EH (cell line): ENCODE results near the gene ZEB2.

Experiments used
- DNase-seq: peaks from one replicate; pipeline ENCODE4 v3.0.0-alpha.2; 2015; ENCODE audit warnings: low read depth

The ZEB2 gene

DNA sequence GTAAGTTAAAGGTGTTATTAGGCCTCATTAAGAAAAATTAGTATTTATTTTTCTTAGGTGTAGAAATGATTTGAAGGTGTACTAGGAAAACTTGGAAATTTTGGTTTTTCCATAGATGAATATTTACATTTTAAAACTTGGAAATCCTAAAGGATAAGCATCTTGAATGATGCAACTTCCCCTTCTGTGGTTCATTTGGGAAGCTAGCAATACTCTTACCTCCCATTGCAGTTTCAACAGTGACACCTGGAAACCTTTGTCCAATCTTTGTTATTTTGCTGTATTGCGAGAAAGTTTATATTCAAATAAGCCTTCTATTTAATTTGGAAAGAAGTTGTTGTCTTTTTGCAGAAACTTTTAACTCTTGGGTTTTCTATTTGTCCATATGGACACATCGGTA is 68.5 kb downstream of the ZEB2 start:
- DNase-seq = no peak

DNA sequence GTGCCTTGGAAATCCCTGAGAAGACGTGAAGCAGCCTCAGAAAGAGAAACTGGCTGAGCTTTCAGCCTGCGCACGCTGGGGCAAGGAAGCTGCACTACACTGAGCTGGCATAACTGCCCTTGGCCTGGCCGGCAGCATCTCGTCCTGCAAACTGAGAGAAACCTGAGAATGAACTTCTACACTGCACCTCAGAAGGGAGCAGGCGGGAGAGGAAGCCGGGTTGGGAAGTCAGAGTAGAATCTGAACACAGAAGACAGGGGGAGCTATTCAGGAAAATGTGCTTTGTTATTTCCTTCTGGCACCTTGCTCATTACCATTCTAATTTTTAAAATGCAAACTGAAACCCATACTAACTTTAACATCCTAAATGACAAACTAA is 70.9 kb downstream of the ZEB2 start:
- DNase-seq = no peak

DNA sequence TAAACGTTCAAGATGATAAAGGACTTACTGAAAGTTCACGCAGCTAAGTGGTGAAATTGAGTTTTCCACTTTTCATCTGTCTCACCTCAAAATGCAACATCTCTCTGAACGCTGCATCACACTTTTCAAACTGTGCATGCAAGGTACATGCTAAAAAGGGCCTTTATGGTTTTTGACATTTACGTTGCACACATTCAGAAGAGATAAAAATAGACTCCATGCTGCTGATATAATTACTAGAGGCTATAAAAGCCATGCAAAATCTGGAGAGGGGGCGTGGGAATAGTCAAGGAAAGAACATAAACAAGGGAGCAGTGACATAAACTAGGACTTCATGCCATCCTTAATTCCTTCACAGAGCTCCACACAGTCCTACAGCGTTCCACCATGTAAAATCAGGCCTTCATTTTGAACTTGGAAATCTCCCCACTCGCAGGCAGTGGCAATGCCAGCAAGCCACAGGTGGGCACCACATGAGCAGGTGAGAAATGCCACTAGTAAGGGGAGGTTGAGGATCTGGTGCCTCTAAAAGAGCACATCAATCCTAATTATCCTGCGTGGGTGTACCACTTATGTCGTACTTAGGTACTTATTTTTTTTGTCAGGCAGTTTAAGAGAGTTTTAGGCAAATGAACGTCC is 71.4 kb downstream of the ZEB2 start:
- DNase-seq = no peak

DNA sequence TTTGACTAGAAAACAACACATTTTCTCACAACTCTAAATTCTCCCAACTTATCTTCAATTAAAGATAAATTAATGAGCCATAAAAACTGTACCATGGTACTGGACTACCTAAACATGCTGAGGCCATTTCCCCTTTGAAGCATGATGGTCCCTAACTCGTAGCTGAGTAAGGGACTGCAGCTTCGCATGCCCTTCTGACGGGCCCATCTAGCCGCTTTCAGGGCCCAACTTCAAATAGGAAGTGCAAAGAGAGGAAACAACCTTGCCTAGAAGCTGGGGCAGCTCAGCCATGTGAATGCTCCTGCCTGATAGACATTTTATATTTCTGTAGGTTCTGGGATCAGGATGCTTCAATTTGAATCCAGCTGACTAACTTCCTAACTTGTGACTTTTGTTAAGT is 72.4 kb downstream of the ZEB2 start:
- DNase-seq = no peak

DNA sequence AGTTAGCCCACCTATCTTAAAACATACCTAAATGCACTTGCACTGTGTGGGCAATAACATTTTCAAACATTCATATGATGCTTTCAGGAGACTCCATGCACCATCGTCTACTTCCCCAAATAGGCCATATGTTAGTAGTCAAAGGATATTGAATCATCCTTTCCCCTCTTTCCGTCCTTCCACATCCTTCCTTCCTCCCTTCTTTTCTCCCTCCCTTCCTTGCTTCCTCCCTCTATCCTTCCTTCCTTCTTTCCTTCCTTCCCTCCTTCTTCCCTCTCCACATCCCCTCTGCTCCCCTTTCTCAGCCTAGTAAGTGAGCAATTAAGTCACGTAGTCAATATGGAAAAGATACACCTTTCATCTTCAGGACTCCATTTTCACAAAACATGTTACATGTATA is 73.8 kb downstream of the ZEB2 start:
- no peak for DNase-seq

DNA sequence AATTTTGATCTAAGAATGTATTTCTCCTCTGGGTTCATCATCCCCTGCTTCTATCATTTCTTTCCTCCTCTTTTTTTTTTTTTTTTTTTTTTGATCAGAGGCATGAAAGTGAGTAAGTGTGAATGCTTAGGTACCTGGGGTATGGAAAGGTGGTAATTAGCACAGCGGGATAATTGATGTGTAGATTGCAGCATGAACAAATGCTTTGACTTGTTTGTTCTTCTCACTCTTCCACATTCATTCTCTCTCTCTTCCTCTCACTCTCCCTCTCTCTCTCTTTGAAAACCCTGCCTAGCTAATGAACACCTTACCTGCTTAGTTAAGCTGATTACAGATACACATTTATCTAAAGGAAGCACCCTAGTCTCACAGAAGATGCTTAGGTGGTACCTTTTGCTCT is 74.7 kb downstream of the ZEB2 start:
- no peak for DNase-seq

DNA sequence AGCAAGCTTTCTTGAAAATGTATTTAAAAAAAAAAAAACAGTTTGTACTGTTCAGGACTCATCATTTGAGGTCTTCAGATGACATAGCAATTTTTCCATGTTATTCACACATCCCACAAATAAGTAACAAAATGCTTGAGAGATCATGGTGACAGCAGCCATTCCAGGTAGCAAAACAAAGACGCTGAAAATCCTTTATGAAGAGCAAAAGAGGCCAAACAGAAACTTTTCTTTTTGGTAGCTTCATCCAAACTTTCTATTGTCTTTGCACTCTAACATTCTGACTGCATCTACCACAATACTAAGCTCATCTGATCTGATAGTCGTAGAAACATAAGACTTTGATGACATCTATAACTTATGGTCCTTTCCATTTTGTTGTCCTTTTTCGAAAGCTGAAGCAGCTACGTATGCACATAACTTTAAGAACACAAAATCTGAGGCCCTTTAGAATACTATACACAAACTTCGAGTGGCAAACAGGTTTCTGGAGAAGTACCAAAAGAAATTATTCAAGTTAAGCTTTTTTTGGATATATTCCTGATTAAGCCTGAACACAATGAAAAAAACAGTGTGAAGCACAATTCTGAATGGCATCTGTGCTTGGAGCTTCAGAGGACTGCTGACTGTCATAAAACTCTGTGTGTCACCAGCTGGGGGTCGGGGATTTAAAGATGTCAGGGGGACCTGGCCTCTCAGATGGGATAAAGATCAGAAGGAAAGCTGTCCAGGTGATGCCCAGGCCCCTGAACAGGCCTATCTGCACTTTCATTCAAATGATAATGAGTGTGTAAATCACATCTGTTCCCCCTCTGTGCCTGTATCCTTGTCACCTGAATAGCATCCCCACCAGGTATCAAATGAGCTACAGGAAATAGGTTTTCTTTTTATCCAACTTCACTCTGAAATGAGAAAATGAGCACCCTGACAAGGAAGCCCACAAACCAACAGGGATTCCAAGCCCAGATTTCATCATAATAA is 75.8 kb downstream of the ZEB2 start:
- DNase-seq = no peak

DNA sequence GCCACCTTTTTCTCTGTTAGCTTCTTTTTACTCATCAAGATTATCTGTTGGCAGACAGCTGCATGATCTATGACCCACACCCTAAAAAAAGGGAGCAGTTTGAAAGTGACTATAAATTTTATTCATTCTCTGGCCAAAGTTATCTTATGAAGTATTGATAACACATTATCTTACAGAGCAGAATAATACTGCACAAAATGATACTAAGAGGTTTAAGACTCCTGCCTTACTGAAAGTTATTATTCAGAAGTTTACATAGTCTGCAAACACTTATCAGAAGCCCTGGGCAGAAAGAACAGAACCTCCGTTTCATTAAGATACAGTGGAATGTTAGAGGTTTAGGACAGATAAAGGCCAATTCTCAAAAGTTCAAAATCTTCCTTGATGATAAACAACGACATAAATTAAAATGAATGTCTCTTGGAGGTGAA is 78.2 kb downstream of the ZEB2 start:
- no peak for DNase-seq

DNA sequence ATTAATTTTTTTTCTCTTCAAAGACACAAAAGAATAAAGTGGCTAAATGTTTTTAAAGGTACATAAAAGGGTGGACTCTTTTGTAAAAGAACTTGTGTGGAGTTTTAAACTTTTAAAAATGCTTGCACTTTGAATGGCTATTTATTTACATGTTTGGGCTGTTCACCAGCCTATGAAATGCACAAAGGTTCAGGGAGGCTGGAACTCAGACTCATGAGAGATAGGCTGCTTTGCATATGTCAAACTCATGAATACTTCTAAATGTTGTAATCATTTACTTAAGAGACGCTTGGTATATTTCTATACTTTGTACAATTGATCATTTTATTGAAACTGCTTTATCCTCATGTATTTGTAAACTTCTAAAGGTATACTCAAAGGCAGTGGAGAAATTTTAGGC is 79.9 kb downstream of the ZEB2 start:
- no peak for DNase-seq

DNA sequence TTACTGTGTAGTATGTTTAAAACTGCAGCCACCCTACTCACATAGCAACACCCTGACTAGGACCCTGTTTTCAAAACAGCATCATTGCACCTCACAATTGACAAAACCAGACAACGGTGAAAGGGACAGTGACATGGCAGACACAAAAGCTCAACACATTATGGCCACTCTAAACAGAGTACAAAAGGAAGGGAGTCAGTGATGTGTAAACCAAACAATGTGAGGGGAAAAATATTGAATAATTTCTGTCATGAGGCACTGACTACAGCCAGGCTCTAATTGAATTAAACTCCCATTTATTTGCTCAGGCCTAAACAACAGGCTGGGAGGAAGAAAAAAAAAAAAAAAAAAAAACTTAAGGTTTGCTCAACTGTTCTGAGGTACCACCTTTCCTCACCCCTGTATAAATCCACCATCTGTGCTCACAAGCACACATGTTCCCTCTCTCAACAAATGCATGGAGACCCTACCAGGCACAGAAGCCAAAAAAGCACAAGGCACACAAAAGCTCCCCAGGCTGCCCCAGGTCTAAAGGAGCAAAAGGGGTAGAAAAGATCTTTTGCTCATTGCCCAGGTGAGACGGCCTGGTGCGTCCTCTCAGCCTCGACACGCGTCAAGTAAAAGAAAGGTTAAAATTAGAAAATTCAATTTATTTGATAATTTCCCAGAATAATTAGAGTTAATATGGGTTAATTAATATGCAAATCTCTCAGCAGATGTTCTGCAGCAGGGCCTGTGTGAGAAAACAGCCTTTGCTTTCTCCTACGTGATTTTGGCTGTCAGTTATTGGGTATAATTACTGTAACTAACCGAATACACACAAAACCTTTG is 80.9 kb downstream of the ZEB2 start:
- DNase-seq = no peak

DNA sequence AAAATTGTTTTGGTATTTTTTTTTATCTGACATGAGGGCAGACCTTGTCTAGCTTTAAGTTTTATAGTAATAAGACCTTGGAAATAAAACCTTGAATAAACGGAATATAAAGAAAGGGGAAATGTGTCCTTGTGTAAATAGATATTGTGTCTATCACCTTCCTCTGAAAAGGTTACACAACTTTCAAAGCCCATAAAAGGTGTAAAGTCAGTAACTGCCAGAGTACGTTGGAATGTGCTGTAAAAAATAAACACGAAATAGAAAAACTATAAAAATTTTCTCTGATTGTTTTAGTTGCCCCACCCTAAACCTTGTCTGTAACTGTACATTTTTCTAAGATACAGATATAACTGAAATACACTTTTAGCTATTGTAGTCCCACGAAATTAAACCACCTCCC is 82.3 kb downstream of the ZEB2 start:
- no peak for DNase-seq

DNA sequence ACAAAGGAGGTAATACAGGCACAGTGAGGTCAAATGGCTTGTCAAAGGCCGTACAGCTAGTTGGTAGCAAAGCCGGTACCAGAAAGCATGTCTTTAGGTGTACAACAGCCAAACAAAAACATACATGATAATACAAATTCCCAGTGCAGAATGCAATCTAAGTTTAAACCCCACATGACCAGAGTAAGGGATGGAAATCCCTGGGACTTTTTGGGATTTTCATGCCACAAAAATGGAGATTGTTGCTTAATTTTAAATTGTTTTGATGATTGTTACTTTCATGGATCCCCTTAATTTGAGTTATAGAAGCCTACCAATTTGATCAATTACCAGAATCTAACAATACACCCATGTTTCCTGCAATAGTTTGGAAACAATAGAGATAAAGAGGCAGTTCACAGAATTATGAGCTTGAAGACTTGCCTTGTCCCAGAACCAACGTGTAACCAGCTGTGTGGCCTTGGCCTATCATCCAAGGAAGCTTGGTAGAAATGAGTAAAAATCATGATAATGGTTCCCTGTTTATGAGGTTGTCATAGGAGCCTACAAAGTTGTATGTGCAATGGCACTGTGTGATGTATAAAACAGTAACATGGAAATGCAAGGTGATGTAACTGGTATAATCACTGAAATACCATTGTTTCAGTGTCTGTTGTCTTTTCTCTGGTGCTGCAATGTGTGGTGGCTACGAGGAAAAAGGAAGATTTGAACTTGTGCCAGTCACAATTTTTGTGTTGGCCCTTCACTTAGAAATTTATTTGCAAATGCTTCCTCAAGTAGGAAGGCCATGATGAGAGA is 85.3 kb downstream of the ZEB2 start:
- no peak for DNase-seq

DNA sequence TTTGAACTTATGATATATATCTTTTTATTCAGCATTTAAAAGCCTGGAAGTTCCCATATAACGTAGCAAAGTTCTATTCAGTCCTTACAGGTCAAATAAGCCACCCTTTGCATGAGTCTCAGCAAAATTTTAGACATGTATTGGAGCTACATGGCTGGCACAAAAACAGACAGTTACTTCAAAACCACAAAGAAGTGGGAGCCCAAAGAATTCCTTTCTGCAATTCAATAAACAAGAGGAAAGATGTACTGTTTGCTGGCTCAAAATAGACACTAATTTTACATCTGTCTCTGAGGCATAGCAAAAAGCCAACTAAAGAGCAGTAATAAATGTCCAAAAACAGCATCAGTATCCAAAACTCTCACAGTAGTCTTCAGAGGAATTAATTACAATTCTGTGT is 87.0 kb downstream of the ZEB2 start:
- DNase-seq = peak; percentile 38

DNA sequence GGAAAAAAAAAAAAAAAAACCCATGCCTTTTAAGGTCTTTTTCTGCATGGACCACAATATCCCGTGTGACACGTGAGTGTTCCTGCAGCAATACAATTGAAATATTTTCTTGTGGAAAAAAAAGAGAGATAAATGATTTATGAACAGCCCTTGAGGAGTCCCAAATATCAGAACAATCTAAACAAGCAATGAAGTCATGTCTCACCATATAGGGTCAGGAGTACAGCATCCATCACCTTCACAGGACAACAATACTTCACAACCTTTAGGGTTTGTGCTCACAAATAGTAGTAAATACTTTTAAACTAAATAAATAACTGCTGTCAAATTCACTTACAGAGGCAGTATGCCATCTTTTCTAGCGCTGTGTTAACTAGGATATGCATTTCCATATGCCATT is 87.9 kb downstream of the ZEB2 start:
- DNase-seq = no peak

DNA sequence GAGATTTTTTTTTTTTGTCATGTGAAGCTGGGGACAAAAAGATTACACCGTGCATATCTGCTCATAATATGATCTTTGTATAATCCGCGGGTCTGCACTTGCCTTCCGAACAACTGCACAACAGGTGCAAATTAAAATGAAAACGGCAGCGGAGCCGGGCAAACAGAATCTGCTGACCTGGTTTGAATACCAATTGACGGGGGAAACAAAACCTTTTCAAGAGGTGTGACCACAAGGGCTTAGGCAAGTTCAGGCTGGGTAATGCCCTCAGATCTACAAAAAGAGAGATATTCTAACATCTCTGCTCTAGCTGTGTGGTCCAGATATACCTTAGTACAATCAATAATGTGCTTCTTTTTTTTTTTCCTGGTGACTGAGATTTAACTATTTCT is 88.5 kb downstream of the ZEB2 start:
- DNase-seq = no peak

DNA sequence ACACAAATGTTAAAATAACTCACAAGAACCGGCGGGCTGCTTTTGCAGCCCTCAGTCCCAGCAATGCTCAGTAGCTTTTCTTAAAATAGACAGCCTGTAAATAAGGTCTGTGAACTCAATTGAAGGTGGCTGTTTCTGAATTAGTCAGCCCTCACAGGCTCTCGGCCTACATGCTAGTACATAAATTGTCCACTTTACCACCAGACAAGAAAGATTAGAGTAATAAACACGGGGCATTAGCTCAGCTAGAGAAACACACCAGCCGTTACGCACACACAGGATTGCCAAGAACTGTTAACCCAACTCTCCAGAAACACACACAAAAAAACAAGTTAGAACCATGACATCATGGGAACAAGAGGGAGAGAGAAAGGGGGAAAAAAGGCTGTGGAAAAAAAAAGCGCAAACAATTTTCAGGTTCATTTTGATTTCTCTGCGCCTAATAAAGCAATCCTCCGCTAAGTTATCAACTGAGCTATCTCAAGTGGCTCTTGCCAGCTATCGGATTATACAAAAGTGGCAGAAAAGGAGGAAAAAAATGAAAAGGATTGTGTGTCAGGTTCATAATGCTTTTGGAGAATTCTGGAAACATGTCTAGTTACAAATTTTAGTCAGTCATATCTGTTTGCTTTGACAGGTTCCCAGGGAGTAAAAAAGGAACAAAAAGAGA is 89.1 kb downstream of the ZEB2 start:
- DNase-seq = peak; percentile 41

DNA sequence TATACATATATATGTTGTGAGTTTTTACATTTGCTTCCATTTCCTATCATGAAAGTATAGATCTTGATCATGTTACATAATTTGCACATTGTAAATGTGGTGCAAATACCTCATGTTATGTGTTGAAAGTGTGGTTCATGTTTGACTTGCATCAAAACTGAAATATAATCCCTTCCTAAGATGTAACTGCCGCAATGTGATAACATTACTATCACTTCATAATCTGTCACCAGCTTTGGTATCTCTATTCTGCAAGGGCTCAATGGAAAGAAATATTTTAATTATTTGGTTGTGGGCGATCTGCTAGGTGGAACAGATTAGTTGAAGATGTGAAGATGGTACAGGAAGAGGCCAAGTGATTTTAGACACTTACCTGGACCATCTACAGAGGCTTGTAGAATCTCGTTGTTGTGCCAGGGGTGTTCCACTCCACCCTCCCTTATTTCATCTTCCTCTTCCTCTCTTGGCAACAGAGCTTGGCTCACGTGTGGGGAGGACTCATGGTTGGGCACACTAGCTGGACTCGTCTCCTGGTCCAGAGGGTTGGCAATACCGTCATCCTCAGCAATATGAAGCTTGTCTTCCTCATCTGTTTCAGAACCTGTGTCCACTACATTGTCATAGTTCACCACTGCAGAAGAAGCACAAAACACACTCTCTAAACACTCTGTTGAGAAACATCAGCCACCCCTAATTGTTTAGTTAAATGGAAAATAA is 90.4 kb downstream of the ZEB2 start:
- no peak for DNase-seq

DNA sequence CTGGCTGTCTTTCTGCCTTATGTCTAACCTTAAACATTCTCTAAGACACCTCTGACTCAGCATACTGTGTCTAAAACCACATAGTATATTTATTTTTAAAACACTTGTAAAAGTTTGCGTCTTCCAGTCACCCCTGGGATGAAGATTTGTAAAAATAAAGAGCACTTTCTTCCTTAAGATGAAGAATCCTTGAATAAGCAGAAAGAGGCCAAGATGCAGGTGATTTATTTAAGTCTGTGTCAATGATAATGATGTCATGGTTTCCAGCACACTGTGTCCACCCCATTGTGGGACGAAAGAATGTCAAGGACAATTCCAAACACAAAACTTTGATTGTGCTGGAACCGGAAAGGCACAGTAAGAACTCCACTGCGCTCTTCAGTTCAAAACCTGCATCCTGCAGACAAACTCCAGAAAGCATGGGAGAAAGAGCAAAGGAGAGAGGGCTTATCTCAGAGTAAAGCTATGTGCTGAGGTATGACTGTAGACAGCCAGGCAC is 92.9 kb downstream of the ZEB2 start:
- peak; percentile 77 for DNase-seq

DNA sequence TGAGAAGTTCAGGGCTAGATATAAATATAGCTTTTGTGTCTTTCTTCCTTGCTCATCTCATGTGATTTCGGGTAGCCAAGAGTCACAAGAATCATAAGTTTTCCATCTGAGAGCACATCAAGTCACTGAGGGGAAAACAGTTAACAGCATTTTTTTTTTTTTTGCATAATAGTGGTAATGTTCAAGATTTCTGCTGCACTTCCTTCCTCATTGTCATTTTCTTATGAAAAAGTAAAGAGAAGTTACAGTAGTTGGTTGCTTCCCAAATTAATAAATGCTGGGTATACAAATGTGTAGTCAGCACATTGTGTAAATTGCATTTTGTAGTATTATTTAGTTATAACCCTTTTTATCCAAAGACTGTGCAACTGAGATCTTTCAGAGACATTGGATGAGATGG is 93.6 kb downstream of the ZEB2 start:
- DNase-seq = no peak

DNA sequence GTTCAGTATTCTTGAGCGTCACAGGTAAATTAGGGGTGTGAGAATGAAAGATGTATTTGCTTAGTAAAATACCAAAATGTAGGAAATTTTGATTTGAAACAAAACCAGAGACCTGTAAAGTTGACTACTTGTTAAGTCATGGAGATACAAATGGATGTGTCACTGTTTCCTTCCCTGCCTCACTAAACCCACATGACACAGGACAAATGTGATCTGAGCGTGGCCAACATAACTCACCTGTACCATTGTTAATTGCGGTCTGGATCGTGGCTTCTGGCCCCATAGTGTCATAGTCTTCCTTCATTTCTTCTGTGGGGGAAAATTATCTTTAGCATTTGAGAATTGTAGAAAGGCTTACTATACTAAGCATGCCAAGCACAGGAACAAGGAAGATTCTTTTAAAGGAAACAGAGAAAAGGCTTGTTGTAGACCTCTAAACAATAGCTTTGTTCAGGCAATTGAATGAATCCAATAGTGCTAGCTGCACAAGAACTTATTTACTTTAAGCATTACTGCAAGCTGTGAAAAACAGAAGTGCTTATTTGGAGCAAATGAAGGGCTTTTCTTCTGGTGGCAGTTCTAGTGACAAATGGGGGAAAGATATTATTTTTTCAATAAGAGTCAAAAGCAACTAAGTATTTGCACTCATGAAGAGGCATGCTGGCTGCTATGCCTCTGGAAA is 95.2 kb downstream of the ZEB2 start:
- DNase-seq = no peak
